TTC549 (cell line): ENCODE data around the gene IRS1.

Experiments
- FAIRE-seq: peaks from 2 replicates; lab custom pipeline; 2012; peaks lifted over from hg19 to GRCh38; lab: Jason Lieb, UNC

IRS1 gene

DNA sequence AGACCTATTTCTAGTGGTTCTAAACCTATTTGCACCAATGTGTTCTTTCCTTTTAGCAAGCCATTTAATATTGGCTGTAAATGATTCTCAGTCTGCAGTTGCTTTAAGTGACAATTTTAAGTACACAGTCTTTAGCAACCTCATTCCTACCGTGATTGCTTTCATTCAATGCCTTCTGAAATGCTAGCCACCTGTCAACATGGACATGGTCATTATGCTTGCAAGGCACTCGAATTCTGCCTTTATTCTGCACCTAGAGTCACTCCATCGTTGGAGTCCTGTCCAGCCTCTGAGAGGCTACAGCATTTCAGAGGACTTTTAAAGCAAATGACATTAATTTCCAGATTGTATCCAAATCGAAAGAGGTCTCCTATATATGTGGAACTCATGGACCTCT lies 115.1 kb downstream of the IRS1 start:
- FAIRE-seq: no peak

DNA sequence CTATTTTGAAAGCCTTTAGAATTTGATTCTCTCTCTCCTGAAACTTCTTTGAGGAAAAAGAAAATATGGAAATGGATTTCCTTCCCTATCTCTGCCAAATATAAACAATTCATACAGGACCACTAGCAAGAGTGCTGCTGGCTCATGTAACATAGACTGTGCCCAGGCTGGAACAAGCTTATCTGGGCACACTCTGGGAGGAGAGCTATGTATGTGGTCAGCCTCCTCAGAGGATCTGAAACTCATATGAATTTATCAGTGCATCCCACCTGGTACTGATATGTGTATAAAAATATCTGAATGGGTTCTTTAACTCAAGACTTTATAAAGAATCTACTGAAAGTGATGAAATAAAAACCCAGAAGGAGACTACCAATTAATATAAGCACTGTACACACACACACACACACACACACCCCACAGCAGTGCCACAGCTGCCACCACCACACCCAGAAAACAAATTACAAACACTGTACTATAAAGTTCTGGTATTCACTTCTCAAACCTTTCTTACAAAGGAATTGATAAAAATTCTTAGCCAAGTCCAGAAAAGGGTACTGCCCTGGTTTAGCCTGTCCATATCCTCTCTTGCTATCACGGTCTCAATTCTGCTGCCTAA lies 115.6 kb downstream of the IRS1 start:
- no peak for FAIRE-seq

DNA sequence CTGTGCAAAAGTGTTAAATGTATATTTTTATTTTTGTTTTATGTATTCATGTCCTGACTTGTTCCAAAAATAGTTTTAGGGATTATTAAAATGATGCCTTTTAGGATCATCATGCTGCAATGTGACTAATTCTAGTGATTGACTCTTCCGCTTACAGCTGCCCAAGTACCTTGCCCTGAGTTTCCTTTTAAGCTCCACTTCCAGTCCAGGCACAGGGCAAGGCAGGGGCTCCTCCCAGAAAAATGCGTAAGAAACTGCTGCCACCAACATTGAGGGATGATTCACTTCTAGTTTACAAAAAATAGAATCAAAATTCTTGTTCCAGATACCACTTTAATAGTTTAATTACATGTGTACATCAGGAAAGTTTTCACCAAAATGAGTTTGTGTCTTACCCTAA lies 116.4 kb downstream of the IRS1 start:
- no peak for FAIRE-seq
